Ishikawa (cell line): ENCODE results near the gene INPPL1.

ENCODE experiments used
- CEBPB ChIP-seq: IDR thresholded peaks from 2 replicates; pipeline ENCODE4 v1.6.1; 2012
- CREB1 ChIP-seq: IDR thresholded peaks from 2 replicates; pipeline ENCODE4 v1.6.1; 2012; ENCODE audit warnings: low read depth
- EP300 ChIP-seq: IDR thresholded peaks from 2 replicates; pipeline ENCODE4 v1.6.1; 2012; ENCODE audit warnings: borderline replicate concordance
- FOXM1 ChIP-seq: IDR thresholded peaks from 2 replicates; pipeline ENCODE4 v1.6.1; 2012; ENCODE audit warnings: low read depth, borderline replicate concordance
- MAX ChIP-seq: IDR thresholded peaks from 2 replicates; pipeline ENCODE4 v1.6.1; 2012
- RAD21 ChIP-seq: IDR thresholded peaks from 2 replicates; pipeline ENCODE4 v1.6.1; 2012; ENCODE audit warnings: low read depth
- REST ChIP-seq: IDR thresholded peaks from 2 replicates; pipeline ENCODE4 v1.6.1; 2012; ENCODE audit warnings: low read depth, mild to moderate bottlenecking
- TAF1 ChIP-seq: IDR thresholded peaks from 2 replicates; pipeline ENCODE4 v1.6.1; 2012; ENCODE audit warnings: low read depth, mild to moderate bottlenecking
- TEAD4 ChIP-seq: IDR thresholded peaks from 2 replicates; pipeline ENCODE4 v1.6.1; 2012
- YY1 ChIP-seq: IDR thresholded peaks from 2 replicates; pipeline ENCODE4 v1.6.1; 2012; ENCODE audit warnings: low read depth
- ZBTB7A ChIP-seq: IDR thresholded peaks from 2 replicates; pipeline ENCODE4 v1.6.1; 2012; ENCODE audit warnings: low read depth
- TF ChIP-seq, protein P1 (sequence below): IDR thresholded peaks from 2 replicates; pipeline ENCODE4 v1.6.1; 2012

- TF ChIP-seq YY1, result no peak
- TF ChIP-seq TAF1, result no peak
- TF ChIP-seq RAD21, result no peak
- no peak for TF ChIP-seq FOXM1
- TF ChIP-seq MAX, result no peak
- no peak for TF ChIP-seq REST
- no peak for TF ChIP-seq CEBPB
- TF ChIP-seq EP300, result no peak
- no peak for TF ChIP-seq ZBTB7A
- TF ChIP-seq, protein P1, sequence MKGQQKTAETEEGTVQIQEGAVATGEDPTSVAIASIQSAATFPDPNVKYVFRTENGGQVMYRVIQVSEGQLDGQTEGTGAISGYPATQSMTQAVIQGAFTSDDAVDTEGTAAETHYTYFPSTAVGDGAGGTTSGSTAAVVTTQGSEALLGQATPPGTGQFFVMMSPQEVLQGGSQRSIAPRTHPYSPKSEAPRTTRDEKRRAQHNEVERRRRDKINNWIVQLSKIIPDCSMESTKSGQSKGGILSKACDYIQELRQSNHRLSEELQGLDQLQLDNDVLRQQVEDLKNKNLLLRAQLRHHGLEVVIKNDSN, result no peak
- no peak for TF ChIP-seq TEAD4
- no peak for TF ChIP-seq CREB1
Measured at GRCh38 chr11:72263361-72263760, 38.8 kb downstream of the INPPL1 start.
